NB4 (cell line): ENCODE measurements around the gene TASP1.

Experiments used
- MYC ChIP-seq: IDR thresholded peaks from 2 replicates; pipeline ENCODE4 v1.6.1; 2011; ENCODE audit warnings: low read depth, low read length
- TF ChIP-seq, protein P1 (sequence below): IDR thresholded peaks from one replicate; pipeline ENCODE4 v1.5.1; 2012; ENCODE audit warnings: low read depth, low read length

DNA sequence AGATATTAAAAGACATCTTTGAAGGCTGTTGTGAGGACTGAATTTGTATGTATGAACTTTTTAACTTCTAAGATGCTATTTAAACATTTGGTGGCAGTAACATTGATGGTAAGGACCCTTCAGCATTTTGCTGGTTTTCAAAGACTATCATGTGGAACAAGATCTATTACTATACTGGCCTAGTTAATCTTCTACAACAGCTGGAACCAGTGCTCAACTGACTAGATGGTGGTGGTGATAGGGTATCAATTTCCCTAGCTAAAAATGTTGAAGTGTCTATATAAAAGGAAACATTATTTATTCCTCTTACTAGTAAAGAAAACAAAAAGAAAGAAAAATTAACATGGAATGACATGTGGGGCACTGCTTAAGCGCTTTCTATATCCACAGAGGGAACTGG lies 195.7 kb downstream of the TASP1 start:
- TF ChIP-seq, protein P1, sequence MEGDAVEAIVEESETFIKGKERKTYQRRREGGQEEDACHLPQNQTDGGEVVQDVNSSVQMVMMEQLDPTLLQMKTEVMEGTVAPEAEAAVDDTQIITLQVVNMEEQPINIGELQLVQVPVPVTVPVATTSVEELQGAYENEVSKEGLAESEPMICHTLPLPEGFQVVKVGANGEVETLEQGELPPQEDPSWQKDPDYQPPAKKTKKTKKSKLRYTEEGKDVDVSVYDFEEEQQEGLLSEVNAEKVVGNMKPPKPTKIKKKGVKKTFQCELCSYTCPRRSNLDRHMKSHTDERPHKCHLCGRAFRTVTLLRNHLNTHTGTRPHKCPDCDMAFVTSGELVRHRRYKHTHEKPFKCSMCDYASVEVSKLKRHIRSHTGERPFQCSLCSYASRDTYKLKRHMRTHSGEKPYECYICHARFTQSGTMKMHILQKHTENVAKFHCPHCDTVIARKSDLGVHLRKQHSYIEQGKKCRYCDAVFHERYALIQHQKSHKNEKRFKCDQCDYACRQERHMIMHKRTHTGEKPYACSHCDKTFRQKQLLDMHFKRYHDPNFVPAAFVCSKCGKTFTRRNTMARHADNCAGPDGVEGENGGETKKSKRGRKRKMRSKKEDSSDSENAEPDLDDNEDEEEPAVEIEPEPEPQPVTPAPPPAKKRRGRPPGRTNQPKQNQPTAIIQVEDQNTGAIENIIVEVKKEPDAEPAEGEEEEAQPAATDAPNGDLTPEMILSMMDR, result no peak
- TF ChIP-seq MYC, result no peak
